Esophagus (tissue), 2 donors: ENCODE results near the gene KRTAP6-1. TPM values are rescaled to one million over a fixed set of nuclear protein-coding genes. Genes with fewer than 3 reads are reported as not detected.

Experiments
- H3K27ac ChIP-seq, 2 donors: one replicate each; pipeline ENCODE4 v1.5.1; 2013; ENCODE audit warnings: low read depth in 2 of 2, mild to moderate bottlenecking in 2 of 2, inconsistent platforms in 1 of 2, low read length in 1 of 2, moderate library complexity in 1 of 2
- H3K27me3 ChIP-seq, 2 donors: one replicate each; pipeline ENCODE4 v1.6.1; 2013; ENCODE audit warnings: low read length in 2 of 2, control low read depth in 1 of 2, mild to moderate bottlenecking in 1 of 2; ENCODE audit not compliant: insufficient read depth in 2 of 2, control insufficient read depth in 1 of 2
- H3K36me3 ChIP-seq, 2 donors: one replicate each; pipeline ENCODE4 v1.6.1; 2013; ENCODE audit warnings: low read length in 1 of 2; ENCODE audit not compliant: control insufficient read depth in 2 of 2, insufficient read depth in 2 of 2
- H3K4me1 ChIP-seq, 2 donors: one replicate each; pipeline ENCODE4 v1.6.1; 2013; ENCODE audit warnings: low read length in 1 of 2; ENCODE audit not compliant: control insufficient read depth in 2 of 2, insufficient read depth in 2 of 2
- H3K4me3 ChIP-seq, 2 donors: one replicate each; pipeline ENCODE4 v1.5.1; 2013; ENCODE audit warnings: low read length in 2 of 2, mild to moderate bottlenecking in 2 of 2, low read depth in 1 of 2, moderate library complexity in 1 of 2
- H3K9me3 ChIP-seq, 2 donors: one replicate each; pipeline ENCODE4 v1.6.1; 2013; ENCODE audit warnings: mild to moderate bottlenecking in 2 of 2, low read depth in 1 of 2, low read length in 1 of 2, moderate library complexity in 1 of 2; ENCODE audit not compliant: control insufficient read depth in 2 of 2, insufficient read depth in 1 of 2
- WGBS, 2 donors: extraction: QIAGEN DNeasy Blood & Tissue Kit; methylation state at CpG; one replicate each; pipeline ENCODE4 v1.1.7; 2013; 5-methylcytosine and 5-hydroxymethylcytosine counted together
- polyA plus RNA-seq, 2 donors: library from polyadenylated mRNA; stranded (reverse); fragments of 200-250 nt; gene quantifications; one replicate each; pipeline ENCODE4 v1.2.3, GENCODE V29; 2013
- donor health status: healthy with polysubstance abuse.
- donor health status: Bipolar disorder and iron deficiency.

The KRTAP6-1 gene
- polyA plus RNA-seq, 2 donors, result not detected

GRCh38 chr21:30582870-30583269 lies 30.9 kb downstream of the KRTAP6-1 start:
- H3K27me3 ChIP-seq, result no peaks in the 10 kb centered on the region
- no peaks in the 10 kb centered on the region for H3K9me3 ChIP-seq
- H3K27ac ChIP-seq, result no peak overlapping the region
- no peak overlapping the region for H3K4me3 ChIP-seq
- no peaks in the 10 kb centered on the region for H3K4me1 ChIP-seq
- H3K36me3 ChIP-seq, result no peaks in the 10 kb centered on the region
- WGBS, 2 donors, result 71 to 72% methylated on average over 1 of the region's 1 CpG

GRCh38 chr21:30580132-30580531 lies 33.6 kb downstream of the KRTAP6-1 start:
- 49 to 53% methylated on average over 3 of the region's 3 CpGs for WGBS, 2 donors
- Histone ChIP-seq H3K27ac (no peak overlapping the region), H3K4me1 (no peaks in the 10 kb centered on the region), H3K27me3 (no peaks in the 10 kb centered on the region), H3K36me3 (no peaks in the 10 kb centered on the region), H3K9me3 (no peaks in the 10 kb centered on the region), H3K4me3 (no peak overlapping the region)

GRCh38 chr21:30579346-30579745 lies 34.4 kb downstream of the KRTAP6-1 start:
- 34 to 50% methylated on average over 1 of the region's 1 CpG for WGBS, 2 donors

GRCh38 chr21:30577766-30578165 lies 36.0 kb downstream of the KRTAP6-1 start:
- H3K4me3 ChIP-seq, result no peak overlapping the region
- no peaks in the 10 kb centered on the region for H3K9me3 ChIP-seq
- H3K27me3 ChIP-seq, result no peaks in the 10 kb centered on the region
- no peaks in the 10 kb centered on the region for H3K4me1 ChIP-seq
- no peak overlapping the region for H3K27ac ChIP-seq
- no peaks in the 10 kb centered on the region for H3K36me3 ChIP-seq

More at GRCh38 chr21:30579346-30579745, 34.4 kb downstream of the KRTAP6-1 start:
- H3K4me1 ChIP-seq, result no peaks in the 10 kb centered on the region
- H3K27ac ChIP-seq, result no peak overlapping the region
- no peaks in the 10 kb centered on the region for H3K27me3 ChIP-seq
- no peaks in the 10 kb centered on the region for H3K36me3 ChIP-seq
- no peaks in the 10 kb centered on the region for H3K9me3 ChIP-seq
- H3K4me3 ChIP-seq, result no peak overlapping the region

- Histone ChIP-seq H3K27me3 (no peaks in the 10 kb centered on the region), H3K36me3 (no peaks in the 10 kb centered on the region), H3K4me1 (no peaks in the 10 kb centered on the region), H3K4me3 (no peak overlapping the region), H3K9me3 (no peaks in the 10 kb centered on the region), H3K27ac (no peak overlapping the region)
Measured at GRCh38 chr21:30567617-30568016, 46.1 kb downstream of the KRTAP6-1 start.

GRCh38 chr21:30563630-30564029 lies 50.1 kb downstream of the KRTAP6-1 start:
- no peak overlapping the region for H3K4me3 ChIP-seq
- WGBS, 2 donors, result 86 to 88% methylated on average over 2 of the region's 2 CpGs

More at GRCh38 chr21:30563630-30564029, 50.1 kb downstream of the KRTAP6-1 start:
- Histone ChIP-seq H3K4me1 (no peaks in the 10 kb centered on the region), H3K27me3 (no peaks in the 10 kb centered on the region), H3K27ac (no peak overlapping the region), H3K9me3 (no peaks in the 10 kb centered on the region), H3K36me3 (no peaks in the 10 kb centered on the region)

Other genes with a start within 250 kb of the KRTAP6-1 start
- not detected for gene KRTAP13-2, start 241.7 kb downstream of the KRTAP6-1 start, polyA plus RNA-seq
- gene KRTAP13-1, start 217.9 kb downstream of the KRTAP6-1 start, polyA plus RNA-seq, result not detected
- not detected for gene KRTAP13-3, start 188.0 kb downstream of the KRTAP6-1 start, polyA plus RNA-seq
- not detected for gene KRTAP13-4, start 183.7 kb downstream of the KRTAP6-1 start, polyA plus RNA-seq
- not detected for gene KRTAP15-1, start 173.7 kb downstream of the KRTAP6-1 start, polyA plus RNA-seq
- not detected for gene KRTAP19-1, start 133.6 kb downstream of the KRTAP6-1 start, polyA plus RNA-seq
- gene KRTAP19-2, start 126.5 kb downstream of the KRTAP6-1 start, polyA plus RNA-seq, result not detected
- not detected for gene KRTAP19-3, start 121.9 kb downstream of the KRTAP6-1 start, polyA plus RNA-seq
- gene KRTAP19-4, start 116.8 kb downstream of the KRTAP6-1 start, polyA plus RNA-seq, result not detected
- not detected for gene KRTAP19-5, start 111.8 kb downstream of the KRTAP6-1 start, polyA plus RNA-seq
- gene KRTAP19-6, start 72.1 kb downstream of the KRTAP6-1 start, polyA plus RNA-seq, result not detected
- not detected for gene KRTAP19-7, start 52.6 kb downstream of the KRTAP6-1 start, polyA plus RNA-seq
- not detected for gene KRTAP22-2, start 23.5 kb downstream of the KRTAP6-1 start, polyA plus RNA-seq
- not detected for gene KRTAP6-3, start 21.5 kb downstream of the KRTAP6-1 start, polyA plus RNA-seq
- gene KRTAP6-2, start 15.0 kb downstream of the KRTAP6-1 start, polyA plus RNA-seq, result not detected
- not detected for gene KRTAP22-1, start 12.8 kb downstream of the KRTAP6-1 start, polyA plus RNA-seq
- gene KRTAP20-1, start 2.5 kb upstream of the KRTAP6-1 start, polyA plus RNA-seq, result not detected
- not detected for gene KRTAP20-4, start 6.7 kb upstream of the KRTAP6-1 start, polyA plus RNA-seq
- gene KRTAP20-2, start 21.3 kb upstream of the KRTAP6-1 start, polyA plus RNA-seq, result not detected
- not detected for gene KRTAP20-3, start 28.9 kb upstream of the KRTAP6-1 start, polyA plus RNA-seq
- gene KRTAP21-3, start 104.8 kb upstream of the KRTAP6-1 start, polyA plus RNA-seq, result not detected
- not detected for gene KRTAP21-2, start 133.3 kb upstream of the KRTAP6-1 start, polyA plus RNA-seq
- gene KRTAP21-1, start 141.5 kb upstream of the KRTAP6-1 start, polyA plus RNA-seq, result not detected
- not detected for gene KRTAP8-1, start 199.3 kb upstream of the KRTAP6-1 start, polyA plus RNA-seq
- not detected for gene KRTAP7-1, start 215.8 kb upstream of the KRTAP6-1 start, polyA plus RNA-seq